Neural cell (in vitro differentiated cells): ENCODE measurements around the gene GPX3. TPM values are rescaled to one million over a fixed set of nuclear protein-coding genes. Genes with fewer than 3 reads are reported as not detected.

Source experiments
- H2AFZ ChIP-seq: fragments of 200-600, 300-800 bp; sonication (generic), shearing (Covaris generic); 2 replicates; pipeline ENCODE4 v1.6.0; 2014; ENCODE audit warnings: low read depth, mild to moderate bottlenecking, antibody characterized with exemption, low read length, moderate library complexity
- H3F3A ChIP-seq: fragments of 200-600 bp; shearing (Covaris generic); 2 replicates; pipeline ENCODE4 v1.6.1; 2016; ENCODE audit warnings: mild to moderate bottlenecking, moderate library complexity, mixed read lengths, antibody characterized with exemption, low read length; ENCODE audit not compliant: insufficient read depth, poor library complexity, severe bottlenecking
- H3K27ac ChIP-seq: fragments of 200-600, 300-800 bp; sonication (generic), shearing (Covaris generic); 2 replicates; pipeline ENCODE4 v1.5.1; 2014; ENCODE audit warnings: mild to moderate bottlenecking, low read length, moderate library complexity
- H3K27me3 ChIP-seq: fragments of 300-800, 200-600 bp; sonication (generic), shearing (Covaris generic); 2 replicates; pipeline ENCODE4 v1.6.0; 2014; ENCODE audit warnings: mild to moderate bottlenecking, low read depth, low read length, moderate library complexity; ENCODE audit not compliant: insufficient read depth
- H3K36me3 ChIP-seq: fragments of 300-800, 200-600 bp; sonication (generic), shearing (Covaris generic); 2 replicates; pipeline ENCODE4 v1.5.1; 2014; ENCODE audit warnings: mild to moderate bottlenecking, antibody characterized with exemption, low read length, moderate library complexity; ENCODE audit not compliant: insufficient read depth
- H3K4me2 ChIP-seq: fragments of 300-800, 200-600 bp; sonication (generic), shearing (Covaris generic); 2 replicates; pipeline ENCODE4 v1.6.0; 2014; ENCODE audit warnings: mild to moderate bottlenecking, low read length
- H3K4me3 ChIP-seq: fragments of 300-800, 200-600 bp; sonication (generic), shearing (Covaris generic); 2 replicates; pipeline ENCODE4 v1.5.1; 2014; ENCODE audit warnings: mild to moderate bottlenecking, low read length, moderate library complexity
- H3K79me2 ChIP-seq: fragments of 200-600 bp; shearing (Covaris generic); replicated peaks from 2 replicates; pipeline ENCODE4 v1.6.0; 2014; ENCODE audit warnings: mild to moderate bottlenecking, low read length, moderate library complexity; ENCODE audit not compliant: insufficient read depth
- H3K9ac ChIP-seq: fragments of 300-800, 200-600 bp; sonication (generic), shearing (Covaris generic); 2 replicates; pipeline ENCODE4 v1.6.1; 2016; ENCODE audit warnings: mild to moderate bottlenecking, low read length, mixed read lengths
- H3K9me2 ChIP-seq: fragments of 200-600 bp; shearing (Covaris generic); 2 replicates; pipeline ENCODE4 v1.6.1; 2016; ENCODE audit warnings: mild to moderate bottlenecking, low read length, mixed read lengths; ENCODE audit not compliant: insufficient read depth
- H3K9me3 ChIP-seq: fragments of 200-600, 300-800 bp; sonication (generic), shearing (Covaris generic); 2 replicates; pipeline ENCODE4 v1.6.1; 2016; ENCODE audit warnings: mild to moderate bottlenecking, mixed run types, low read length, moderate library complexity, mixed read lengths
- H4K20me1 ChIP-seq: fragments of 200-600 bp; shearing (Covaris generic); 2 replicates; pipeline ENCODE4 v1.6.1; 2016; ENCODE audit warnings: mild to moderate bottlenecking, mixed run types; ENCODE audit not compliant: insufficient read depth
- CTCF ChIP-seq: fragments of 450-650 bp; IDR thresholded peaks from 2 replicates; pipeline ENCODE4 v1.5.1; 2014; ENCODE audit warnings: antibody characterized with exemption, mild to moderate bottlenecking, moderate library complexity; ENCODE audit not compliant: poor library complexity, severe bottlenecking
- EP300 ChIP-seq: fragments of 450-650 bp; conservative IDR thresholded peaks from 2 replicates; pipeline ENCODE4 v1.6.1; 2014; ENCODE audit warnings: antibody characterized with exemption, mild to moderate bottlenecking, moderate library complexity; ENCODE audit not compliant: poor library complexity, severe bottlenecking
- EZH2 ChIP-seq: fragments of 200-600, 300-800 bp; shearing (Covaris generic), sonication (generic); IDR thresholded peaks from 2 replicates; pipeline ENCODE4 v1.6.1; 2014; ENCODE audit warnings: antibody characterized with exemption, low read length, borderline replicate concordance, mild to moderate bottlenecking; ENCODE audit not compliant: insufficient read depth, poor library complexity, severe bottlenecking
- MXI1 ChIP-seq: fragments of 450-650 bp; conservative IDR thresholded peaks from 2 replicates; pipeline ENCODE4 v1.6.1; 2014; ENCODE audit warnings: antibody characterized with exemption, mild to moderate bottlenecking; ENCODE audit not compliant: poor library complexity, severe bottlenecking
- POLR2AphosphoS5 ChIP-seq: IDR thresholded peaks from 2 replicates; pipeline ENCODE4 v1.6.1; 2012
- RAD21 ChIP-seq: fragments of 450-650 bp; conservative IDR thresholded peaks from 2 replicates; pipeline ENCODE4 v1.6.1; 2014; ENCODE audit warnings: antibody characterized with exemption, mild to moderate bottlenecking, moderate library complexity
- SMC3 ChIP-seq: fragments of 450-650 bp; conservative IDR thresholded peaks from 2 replicates; pipeline ENCODE4 v1.6.1; 2014; ENCODE audit warnings: antibody characterized with exemption, mild to moderate bottlenecking, moderate library complexity; ENCODE audit not compliant: poor library complexity
- TAF1 ChIP-seq: IDR thresholded peaks from 2 replicates; pipeline ENCODE4 v1.6.1; 2012; ENCODE audit warnings: low read depth
- polyA plus RNA-seq: library from polyadenylated mRNA; depleted of rRNA; stranded (reverse); fragments of >200 nt; gene quantifications from 2 replicates; pipeline ENCODE4 v1.2.3, GENCODE V29; 2014
- TF ChIP-seq, protein P1 (sequence below): IDR thresholded peaks from 2 replicates; pipeline ENCODE4 v1.6.1; 2012; ENCODE audit warnings: borderline replicate concordance

Gene GPX3
- polyA plus RNA-seq, 1 donor from 2014 or later, result 4.0 TPM

DNA sequence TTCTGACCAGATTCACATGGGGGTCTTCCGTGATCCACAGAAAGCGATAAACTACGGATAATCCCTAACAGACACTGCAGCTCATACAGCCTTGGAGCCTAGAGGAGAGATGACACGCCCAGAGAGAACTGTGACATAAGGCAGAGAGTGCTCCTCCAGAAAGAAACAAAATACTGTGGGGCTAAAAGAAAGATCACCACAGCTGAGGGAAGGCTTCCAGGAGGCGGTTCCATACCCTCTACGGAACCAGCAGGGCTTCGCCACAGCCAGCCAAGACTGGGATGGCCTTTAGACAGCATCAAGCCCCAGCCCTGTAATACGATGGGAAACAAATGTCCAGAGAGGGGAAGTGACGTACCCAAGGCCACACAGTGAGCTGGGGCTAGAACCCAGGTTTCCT, 19.3 kb downstream of the GPX3 start:
- H3K4me2 ChIP-seq, result no peak overlapping the region
- no peaks in the 10 kb centered on the region for H3K79me2 ChIP-seq
- no peaks in the 10 kb centered on the region for H3K36me3 ChIP-seq
- no peaks in the 10 kb centered on the region for H3K9me3 ChIP-seq
- TF ChIP-seq RAD21, result no peak
- no peak for TF ChIP-seq POLR2AphosphoS5
- TF ChIP-seq, protein P1, sequence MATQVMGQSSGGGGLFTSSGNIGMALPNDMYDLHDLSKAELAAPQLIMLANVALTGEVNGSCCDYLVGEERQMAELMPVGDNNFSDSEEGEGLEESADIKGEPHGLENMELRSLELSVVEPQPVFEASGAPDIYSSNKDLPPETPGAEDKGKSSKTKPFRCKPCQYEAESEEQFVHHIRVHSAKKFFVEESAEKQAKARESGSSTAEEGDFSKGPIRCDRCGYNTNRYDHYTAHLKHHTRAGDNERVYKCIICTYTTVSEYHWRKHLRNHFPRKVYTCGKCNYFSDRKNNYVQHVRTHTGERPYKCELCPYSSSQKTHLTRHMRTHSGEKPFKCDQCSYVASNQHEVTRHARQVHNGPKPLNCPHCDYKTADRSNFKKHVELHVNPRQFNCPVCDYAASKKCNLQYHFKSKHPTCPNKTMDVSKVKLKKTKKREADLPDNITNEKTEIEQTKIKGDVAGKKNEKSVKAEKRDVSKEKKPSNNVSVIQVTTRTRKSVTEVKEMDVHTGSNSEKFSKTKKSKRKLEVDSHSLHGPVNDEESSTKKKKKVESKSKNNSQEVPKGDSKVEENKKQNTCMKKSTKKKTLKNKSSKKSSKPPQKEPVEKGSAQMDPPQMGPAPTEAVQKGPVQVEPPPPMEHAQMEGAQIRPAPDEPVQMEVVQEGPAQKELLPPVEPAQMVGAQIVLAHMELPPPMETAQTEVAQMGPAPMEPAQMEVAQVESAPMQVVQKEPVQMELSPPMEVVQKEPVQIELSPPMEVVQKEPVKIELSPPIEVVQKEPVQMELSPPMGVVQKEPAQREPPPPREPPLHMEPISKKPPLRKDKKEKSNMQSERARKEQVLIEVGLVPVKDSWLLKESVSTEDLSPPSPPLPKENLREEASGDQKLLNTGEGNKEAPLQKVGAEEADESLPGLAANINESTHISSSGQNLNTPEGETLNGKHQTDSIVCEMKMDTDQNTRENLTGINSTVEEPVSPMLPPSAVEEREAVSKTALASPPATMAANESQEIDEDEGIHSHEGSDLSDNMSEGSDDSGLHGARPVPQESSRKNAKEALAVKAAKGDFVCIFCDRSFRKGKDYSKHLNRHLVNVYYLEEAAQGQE, result no peak
- no peak for TF ChIP-seq SMC3
- TF ChIP-seq TAF1, result no peak
- TF ChIP-seq CTCF, result no peak
- no peak for TF ChIP-seq EZH2
- no peak for TF ChIP-seq EP300
- TF ChIP-seq MXI1, result no peak
- H3F3A ChIP-seq, result no peaks in the 10 kb centered on the region
- no peak overlapping the region for H3K27ac ChIP-seq
- H3K9ac ChIP-seq, result no peak overlapping the region
- H4K20me1 ChIP-seq, result no peaks in the 10 kb centered on the region
- no peak overlapping the region for H3K4me3 ChIP-seq
- no peak overlapping the region for H2AFZ ChIP-seq
- H3K9me2 ChIP-seq, result no peaks in the 10 kb centered on the region
- H3K27me3 ChIP-seq, result no peaks in the 10 kb centered on the region

GRCh38 chr5:151040211-151040747, 19.9 kb downstream of the GPX3 start:
- no peak for TF ChIP-seq MXI1
- no peak for TF ChIP-seq EP300
- TF ChIP-seq CTCF, result no peak
- TF ChIP-seq, protein P1, result no peak
- no peak for TF ChIP-seq TAF1
- no peak for TF ChIP-seq RAD21
- no peak for TF ChIP-seq SMC3
- TF ChIP-seq EZH2, result no peak
- TF ChIP-seq POLR2AphosphoS5, result no peak
- Histone ChIP-seq H3K9me2 (no peaks in the 10 kb centered on the region), H3K9ac (no peak overlapping the region), H3K9me3 (no peaks in the 10 kb centered on the region), H3K36me3 (no peaks in the 10 kb centered on the region), H3K27me3 (no peaks in the 10 kb centered on the region), H3F3A (no peaks in the 10 kb centered on the region), H3K4me3 (no peak overlapping the region), H4K20me1 (no peaks in the 10 kb centered on the region), H2AFZ (no peak overlapping the region), H3K4me2 (no peak overlapping the region), H3K27ac (no peak overlapping the region), H3K79me2 (no peaks in the 10 kb centered on the region)
